Stimulated activated CD4-positive, alpha-beta T cell treated with anti-CD3 and anti-CD28 coated beads, Interleukin-12 subunit alpha, Interleukin-12 subunit beta, amount 100 ng/mL, for 24 hours (primary cell): ENCODE data around the gene STOML2.

Source experiments
- DNase-seq, 2 experiments: peaks; one replicate each; pipeline ENCODE4 v3.0.0-alpha.2; 2020; ENCODE audit warnings: low read depth in 2 of 2

Gene STOML2

DNA sequence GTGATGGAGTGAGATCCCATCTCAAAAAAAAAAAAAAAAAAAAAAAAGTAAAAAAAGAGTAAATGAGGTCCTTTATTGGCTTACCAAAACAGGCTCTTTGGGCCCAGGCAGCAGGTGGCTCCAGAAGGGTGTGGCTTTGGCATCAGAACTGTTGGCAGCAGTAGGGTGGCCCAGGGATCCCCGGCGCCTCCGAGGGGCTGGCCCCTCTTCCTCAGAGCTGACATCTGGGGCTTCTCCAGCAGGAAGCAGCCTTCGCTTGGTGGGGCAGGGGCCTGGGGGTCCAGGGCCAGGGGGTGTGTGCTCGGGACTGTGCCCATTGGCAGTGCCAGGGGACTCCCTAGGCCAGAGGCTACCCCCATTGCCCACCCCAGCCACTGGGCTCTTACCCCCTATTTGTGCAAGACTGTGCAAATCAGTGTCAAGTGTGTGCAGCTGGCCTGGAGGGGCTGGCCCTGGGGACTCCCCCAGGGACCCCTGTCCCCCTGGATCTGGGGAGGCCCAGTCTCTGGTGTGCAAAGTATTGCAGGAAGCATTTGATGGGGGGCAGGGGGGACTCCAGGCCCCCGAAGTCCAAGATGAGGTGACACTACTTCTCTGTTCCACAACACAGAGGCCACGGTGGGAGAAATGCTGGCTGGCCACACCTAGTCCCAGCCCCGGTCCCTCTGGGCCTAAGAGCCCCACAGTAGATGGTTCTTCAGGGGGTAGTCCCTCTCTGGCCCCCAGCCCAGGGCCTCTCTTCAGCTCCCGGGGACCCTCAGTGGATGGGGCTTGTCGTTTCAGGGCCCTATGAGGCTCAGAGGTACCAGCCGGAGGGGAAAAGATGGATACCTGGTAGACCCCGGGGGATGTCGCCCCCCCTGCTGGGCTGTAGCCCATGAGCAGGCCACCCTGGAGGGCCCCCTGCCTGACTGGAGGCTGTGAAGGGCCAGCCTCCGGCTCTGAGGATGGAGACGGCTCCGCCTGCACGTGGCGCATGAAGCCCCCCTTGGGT lies 4.7 kb upstream of the STOML2 start:
- DNase-seq: no peak

DNA sequence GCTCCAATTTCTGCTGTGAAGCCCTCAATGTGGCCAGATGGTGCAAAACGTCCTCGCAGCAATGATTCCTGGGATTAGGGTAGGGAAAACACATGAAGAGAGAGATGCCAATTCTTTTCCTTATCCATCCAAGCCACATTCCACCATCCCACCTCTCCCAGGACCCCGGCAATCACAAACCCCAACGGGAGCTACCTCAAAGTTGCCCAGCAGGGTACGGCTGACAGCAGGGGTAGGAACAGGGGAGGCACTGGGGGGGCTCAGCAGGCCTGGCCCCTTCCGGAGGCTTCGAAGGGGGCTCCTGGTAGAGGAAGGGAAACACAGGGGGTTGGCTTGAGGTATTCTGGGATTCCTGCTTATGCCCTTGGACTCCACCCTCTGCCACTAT lies 3.4 kb upstream of the STOML2 start:
- no peak for DNase-seq

DNA sequence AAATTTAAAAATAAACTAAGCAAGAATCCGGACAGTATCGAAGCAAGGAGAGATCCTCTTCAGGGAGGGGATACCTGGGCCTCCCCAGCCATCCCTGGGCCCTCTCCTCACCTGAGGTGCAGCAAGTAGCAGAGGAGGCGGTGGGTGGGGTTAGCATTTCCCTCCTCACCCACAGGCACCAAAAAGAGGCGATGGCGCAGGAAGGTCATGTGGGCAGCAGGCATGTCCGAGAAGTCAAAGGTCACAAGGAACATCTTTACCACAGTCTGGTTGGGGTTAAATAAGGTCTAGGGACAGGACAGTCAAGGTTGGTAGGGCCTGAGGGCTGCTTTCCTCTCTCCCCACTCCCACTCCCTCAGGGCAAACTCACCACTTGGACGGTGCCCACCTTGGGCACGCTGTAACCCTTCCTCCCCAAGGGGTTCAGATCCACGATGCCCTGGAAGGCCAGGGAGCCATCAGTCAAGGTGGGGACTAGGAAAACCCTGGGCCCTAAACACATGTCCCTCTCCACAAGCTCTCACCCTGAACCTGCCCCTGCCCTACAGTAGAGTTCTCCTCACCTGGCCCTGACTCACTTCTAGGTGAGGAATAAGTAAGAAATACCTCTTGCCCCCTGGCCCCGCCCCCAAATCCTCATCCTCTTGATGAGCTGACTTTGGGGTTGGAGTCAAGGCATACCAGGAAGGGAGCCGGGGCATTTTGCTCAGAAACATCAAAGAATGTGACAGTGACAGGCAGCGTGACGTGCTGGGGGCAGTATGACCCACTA lies 2.8 kb upstream of the STOML2 start:
- DNase-seq: no peak

DNA sequence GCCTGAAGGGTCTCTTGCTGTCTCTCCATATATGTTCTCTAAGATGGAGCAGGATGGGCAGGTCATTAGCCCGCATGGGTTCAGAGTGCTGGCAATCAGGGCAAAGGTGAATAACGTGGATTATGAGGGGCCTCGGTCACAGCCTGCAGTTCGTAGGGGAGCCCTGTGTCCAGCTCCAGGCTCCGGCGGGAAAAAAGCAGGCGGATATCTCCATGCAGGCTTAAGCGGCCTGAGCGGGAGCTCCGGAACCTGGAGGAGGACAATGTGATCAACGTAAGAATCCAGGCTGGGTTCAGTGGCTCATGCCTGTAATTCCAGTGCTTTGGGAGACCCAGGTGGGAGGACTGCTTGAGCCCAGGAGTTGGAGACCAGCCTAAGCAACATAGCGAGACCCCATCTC lies 2.2 kb upstream of the STOML2 start:
- DNase-seq: no peak

DNA sequence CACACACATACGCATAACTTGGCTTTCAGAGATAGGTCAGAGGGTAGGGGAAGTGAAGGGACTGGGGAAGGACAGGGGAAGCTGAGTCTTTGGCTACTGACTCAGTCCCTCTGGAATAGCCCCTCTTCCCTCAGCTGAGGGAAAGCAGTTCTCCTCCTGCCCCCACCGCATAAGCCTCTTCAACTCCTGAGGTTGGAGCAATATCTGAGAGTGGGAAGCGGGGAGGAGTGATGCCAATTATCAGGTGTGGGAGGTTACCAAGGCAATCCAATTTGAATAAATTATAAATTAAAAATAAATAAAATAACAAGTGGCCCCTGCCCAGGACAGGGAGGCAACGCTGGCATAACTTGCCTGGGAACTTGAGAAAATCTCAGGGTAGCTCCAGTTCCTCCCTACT lies 1.7 kb upstream of the STOML2 start:
- no peak for DNase-seq

DNA sequence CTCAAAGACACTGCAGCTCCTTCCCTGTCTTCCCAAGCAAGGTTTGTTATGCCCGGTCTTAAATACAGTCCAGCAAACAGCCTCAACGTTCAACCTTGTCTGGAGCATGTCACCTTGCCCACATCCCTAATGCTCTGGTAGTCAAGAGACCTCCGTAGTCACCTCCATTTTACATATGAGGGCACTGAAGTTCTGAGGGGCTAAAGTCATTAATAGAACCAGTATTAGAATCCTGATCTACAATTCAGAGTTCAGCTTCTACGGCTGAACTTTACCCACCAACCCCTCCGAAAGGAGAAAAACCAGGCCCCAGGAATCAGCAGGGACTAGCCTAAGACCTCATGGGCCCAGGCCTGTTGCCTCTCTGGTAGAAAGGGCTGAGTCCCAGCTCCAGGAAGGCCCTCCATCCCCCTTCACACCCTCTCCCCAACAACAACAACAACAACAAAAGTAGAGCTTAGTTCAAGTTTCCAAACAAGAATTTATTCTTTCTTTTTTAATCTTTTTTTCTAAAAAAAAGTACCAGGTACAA lies 795 bp upstream of the STOML2 start:
- DNase-seq: no peak

DNA sequence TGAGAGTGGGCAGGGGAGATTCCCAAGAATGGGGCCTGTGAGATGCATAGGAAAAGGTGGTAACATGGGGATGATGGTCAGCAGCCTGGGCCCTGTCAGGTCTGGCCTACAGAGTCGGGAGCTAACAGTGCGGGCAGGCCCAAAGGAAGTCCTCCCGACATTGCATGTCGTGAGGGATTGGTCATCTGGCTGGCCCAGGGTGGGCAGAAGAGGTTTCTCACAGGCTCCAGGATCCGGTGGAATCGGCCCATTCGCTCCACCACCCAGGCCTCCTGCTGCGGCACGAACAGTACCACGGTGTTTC lies 514 bp downstream of the STOML2 start:
- DNase-seq: no peak

DNA sequence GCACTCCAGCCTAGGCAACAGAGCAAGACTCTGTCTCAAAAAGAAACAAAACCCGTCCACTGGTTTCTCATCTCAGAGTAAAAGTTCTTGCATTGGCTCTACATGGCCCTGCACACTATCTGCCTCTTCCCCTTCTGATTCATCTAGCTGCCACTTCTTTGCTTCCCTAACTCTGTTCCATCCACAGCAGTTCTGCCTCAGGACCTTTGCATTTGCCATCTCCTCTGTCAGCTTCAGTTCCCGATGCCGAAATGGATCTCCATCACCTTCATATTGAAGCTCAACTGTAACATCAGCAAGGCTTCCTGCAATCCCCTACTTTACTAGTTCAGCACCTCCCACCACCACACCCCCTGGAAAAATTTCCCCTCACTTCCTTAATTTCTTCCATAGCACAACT lies 5.4 kb downstream of the STOML2 start:
- DNase-seq: no peak

DNA sequence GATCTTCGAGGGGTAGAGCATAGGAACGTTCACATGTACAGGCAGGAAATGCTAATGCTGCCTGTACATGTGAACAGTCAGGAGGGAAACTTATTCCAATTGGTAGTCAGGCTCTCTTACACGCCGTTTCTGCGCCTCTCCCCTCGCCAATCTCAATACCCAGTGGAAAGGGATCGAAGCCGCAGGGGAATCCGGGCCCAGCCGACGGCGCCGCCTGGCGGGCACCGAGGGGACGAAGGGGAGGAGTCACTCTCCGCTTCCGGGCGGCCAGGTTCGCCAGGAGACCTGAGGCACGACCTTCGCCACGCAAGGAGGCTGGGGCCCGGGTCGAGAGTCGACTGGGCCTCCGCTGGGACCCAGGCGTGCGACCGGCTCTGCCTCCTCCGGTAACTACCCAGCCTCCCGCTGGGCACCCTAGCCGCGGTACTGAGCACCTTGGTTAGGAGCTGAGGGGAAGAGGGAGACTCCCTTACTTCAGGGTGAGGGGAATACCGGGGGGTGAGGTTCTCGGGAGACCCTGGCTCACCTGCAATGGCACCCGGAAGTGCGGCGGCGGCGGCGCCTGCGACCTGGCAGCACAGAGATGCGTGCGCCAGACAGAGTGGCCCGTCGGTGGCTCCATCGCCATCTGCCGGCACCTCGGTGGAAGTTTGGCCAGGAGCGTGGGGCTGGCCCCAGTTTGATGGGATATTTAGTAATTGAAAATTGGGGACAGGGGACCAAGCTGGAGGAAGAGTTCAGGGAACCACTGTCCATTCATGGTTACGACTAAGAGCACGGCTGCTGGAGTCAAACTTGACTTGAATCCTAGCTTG lies 6.7 kb downstream of the STOML2 start, which contains the start of gene PIGO:
Gene PIGO, minus strand, starts transcription at position 557 of the 815 bp plus-strand sequence. CDS start 1,026 bp downstream, outside the sequence.
- DNase-seq: peak; percentile 79 to 84

DNA sequence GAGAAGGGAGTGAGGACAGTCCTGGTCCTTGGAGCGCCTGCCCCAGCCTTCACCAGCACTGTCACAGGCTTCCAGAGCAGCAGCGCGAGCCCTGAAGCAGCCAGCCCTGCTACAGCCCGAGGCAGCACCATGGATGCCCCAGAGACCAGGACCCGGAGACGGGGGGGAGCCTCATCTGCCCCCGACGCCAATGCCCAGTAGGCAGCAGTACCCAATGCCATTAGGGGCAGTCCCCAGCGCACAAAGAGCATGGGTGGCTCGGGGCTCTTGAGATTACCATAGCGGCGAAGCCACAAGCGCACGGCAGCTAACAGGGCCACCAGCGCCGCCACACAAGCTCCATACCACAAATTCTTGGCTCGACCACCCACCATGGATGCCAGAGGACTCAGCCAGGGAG lies 11.4 kb downstream of the STOML2 start:
- DNase-seq: no peak

DNA sequence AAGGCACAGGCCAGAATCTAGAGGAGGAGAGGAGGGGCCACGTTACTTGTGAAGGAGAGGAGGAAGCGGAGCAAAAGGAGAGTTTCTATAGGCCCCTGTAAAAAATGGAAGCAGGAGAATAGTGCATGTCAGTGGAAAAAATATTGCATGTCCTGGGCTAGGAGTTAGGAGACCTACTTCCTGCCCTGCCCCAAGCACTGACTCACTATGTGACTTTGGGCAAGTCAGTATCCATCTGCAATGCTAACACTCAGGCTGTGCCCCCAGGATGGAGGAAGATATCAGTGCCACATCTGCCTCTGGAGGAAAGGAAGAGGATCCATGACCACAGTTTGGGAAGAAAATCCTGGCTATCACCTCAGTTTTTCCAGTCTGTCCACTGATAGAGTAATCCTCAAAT lies 13.5 kb downstream of the STOML2 start:
- DNase-seq: no peak

DNA sequence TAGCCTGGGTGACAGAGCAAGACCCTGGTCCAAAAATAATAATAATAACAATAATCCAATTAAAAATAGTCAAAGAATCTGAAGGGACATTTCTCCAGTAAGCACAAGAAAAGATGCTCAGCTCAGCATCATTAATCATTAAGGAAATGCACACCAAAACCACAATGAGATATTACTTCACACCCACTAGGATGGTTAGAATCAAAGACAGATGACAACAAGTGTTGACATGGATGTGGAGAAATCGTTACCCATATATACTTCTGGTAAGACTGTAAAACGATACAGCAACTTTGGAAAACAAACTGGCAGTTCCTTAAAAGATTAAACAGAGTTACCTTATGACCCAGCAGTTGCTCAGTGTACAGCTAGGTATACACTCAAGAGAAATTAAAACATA lies 17.9 kb downstream of the STOML2 start:
- no peak for DNase-seq

DNA sequence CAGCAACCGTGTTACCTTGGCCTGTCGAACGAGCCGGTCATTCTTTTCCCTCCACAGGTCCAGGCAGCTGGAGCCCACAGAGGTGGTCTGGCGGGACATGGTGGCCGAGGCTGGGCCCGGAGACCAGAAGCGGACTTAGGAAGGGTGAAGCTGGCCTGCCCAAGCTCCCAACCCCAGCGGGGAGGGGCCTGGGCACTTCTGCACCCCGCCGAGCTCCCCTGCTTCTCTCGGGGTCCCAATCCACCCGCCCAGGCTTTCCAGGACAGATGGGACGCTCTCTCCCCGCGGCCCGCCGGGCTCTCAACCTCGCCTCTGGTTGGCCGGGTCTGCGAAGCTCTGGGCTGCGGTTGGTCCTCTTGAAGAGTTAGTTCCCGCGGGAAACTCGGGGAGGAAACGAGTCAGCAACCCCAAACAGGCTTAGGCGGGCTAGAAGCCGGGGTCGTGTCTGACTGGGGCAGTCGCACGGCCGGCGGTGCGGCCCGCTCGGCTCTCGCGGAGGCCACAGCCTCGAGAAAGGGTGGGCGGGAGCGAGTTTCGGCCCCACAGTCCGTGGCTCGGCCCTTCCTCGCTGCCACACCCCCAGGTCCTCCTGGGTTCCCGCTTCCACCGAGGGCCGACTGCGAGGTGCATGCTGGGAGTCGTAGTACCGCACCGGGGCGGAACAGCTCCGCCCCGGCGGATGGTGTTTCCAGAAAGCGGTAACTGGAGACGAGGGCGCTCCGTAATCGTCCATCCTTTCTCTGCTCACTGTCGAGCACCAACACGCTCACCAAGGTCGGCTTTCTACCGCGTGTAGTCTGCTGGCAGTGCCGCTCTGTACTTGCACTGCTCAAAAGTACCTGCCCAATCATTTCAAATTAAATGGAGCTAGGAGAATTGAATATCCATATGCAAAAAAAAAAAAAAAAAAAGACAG lies 23.2 kb downstream of the STOML2 start, which contains the start of gene FANCG:
Gene FANCG, minus strand, starts transcription at position 517 of the 916 bp plus-strand sequence. Its CDS starts 418 bp downstream, at position 99.
- DNase-seq: peak; percentile 75 to 78

DNA sequence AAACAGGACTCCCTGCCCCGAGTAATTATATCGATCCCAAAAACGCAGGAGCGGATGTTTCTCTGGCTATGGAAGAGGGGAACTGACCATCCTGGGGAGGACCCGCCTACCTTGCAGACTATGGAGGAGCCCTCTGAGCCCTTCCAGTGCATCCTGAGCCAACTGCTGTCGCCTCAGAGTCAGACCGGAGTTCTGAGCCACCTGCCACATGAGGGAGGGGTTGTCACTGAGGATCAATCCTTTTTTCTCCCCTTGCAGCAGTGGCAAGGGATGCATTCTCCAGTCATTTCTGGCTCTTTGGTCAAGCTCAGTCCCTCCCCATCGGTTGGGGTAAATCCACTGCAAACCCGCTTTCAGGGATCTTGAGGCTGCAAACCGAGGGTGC lies 23.9 kb downstream of the STOML2 start:
- DNase-seq: peak in 1 of 2 experiments; percentile 11

DNA sequence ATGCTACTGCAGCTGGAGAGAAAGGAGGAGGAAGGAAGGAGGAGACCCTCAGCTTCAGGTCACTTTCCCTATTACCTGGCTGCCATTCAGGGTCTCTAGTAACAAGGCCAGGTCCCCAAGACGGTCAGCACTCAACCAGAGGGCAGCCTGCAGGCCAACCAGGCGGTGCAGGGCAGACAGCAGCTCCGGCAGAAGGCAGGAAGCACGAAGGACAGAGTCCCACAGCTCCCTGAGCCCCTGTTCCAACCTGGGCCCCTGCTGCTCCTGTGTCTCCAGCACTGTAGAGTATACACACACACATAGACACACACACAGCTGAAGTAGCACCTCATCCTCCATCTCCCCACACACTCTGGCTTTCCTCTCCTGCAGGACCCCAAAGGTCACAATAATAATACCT lies 24.9 kb downstream of the STOML2 start:
- no peak for DNase-seq

DNA sequence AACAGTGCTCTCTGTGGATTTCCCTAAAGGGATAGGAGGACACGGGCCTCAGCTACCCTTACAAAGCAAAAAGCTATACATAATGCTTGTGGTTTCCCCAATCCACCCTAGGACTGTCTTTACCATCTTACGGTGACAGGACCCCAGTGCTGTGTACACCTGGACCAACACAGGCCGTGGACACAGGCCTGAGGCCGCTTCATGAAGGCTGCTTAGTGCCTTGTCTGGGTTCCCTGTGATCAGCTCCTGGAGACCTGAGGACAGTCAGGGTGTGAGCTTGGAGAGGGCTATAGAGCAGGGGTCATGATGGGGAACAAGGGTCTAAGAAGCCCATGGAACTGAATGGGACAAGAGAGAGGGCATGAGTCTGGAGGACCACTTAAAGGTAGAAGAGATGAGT lies 26.1 kb downstream of the STOML2 start:
- DNase-seq: no peak

DNA sequence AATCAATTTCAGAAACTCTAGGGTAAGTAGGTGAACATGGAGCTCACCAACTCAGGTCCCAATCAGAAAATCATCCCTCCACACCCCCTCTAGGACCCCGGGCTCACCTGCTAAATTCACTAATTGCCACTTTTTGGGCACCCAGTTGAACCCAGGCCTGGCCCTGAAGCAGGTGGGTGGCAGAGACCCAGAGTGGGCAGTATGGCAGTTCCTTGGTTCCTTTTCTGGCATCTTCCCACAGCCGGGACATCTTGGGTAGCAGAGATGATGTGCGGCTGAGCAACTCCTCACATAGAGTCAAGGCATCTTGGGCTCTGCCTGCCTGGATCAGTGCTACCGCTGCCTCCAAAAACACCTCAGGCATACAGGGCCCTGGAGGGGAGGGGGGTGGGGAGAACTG lies 27.6 kb downstream of the STOML2 start:
- DNase-seq: no peak

DNA sequence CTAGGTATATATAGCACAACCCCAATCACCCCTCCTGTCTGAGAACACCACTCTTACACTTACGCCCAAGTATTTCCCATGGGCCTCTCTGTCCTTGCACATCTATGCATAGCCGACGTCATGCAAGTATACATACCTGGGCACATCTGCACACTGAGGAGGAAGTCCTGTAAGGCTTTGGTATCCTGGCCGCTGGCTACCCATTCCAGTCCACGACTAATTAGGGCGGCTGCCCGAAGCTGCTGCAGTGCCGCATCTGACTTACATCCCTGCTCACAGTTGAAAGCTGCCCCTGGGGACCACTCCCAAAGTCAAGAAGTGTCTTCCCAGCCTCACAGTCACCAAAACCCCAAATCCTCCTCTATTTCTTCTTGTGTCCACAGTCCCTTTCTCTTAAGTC lies 28.1 kb downstream of the STOML2 start:
- DNase-seq: no peak

DNA sequence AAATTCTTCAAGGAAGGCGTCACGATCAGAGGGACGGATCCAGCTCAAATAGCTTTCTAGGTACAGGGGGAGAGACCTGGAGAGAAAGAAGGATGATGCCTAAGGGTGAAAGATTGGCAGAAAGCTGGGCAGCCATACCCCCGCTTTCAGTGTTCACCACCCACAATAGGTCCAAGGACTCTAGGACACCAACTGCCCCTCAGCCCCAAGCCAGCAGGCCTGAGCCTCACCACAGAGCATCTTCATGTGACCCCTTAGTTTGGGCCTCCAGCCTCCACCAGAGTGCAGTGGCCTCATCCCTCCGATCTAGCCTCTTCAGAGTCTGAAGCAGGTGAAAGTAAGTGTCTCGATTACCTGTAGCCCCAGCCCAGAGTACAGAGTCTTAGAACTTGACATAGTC lies 28.8 kb downstream of the STOML2 start:
- no peak for DNase-seq

DNA sequence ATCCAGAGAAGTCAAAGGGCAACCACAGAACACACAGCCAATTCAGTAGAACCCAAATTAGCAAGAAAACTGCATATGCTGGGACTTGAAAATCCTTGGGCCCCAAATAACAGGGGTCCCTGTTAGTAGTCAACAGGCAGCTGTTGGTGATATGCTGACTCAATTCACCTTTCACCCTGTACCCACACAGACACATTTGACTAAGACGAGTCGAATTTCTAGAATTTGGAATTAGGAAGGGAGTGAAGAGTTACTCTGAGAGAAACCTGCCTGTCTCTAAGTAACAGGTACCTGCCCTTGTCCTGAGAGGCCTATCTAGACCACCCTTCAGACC lies 29.7 kb downstream of the STOML2 start:
- DNase-seq: no peak
